ENCODE results near the gene HSPB3.

GRCh38 chr5:54450542-54450941 is 5.0 kb upstream of the HSPB3 start:
- TF ChIP-seq GATA3 (IDR thresholded peaks at IDR 0.05; ENCODE audit: low read depth, low read length) (no peak), GATA2 (IDR thresholded peaks at IDR 0.05; ENCODE audit: low read depth, low read length) (no peak)
